ENCODE results near the gene EEF1E1.

The EEF1E1 gene

DNA sequence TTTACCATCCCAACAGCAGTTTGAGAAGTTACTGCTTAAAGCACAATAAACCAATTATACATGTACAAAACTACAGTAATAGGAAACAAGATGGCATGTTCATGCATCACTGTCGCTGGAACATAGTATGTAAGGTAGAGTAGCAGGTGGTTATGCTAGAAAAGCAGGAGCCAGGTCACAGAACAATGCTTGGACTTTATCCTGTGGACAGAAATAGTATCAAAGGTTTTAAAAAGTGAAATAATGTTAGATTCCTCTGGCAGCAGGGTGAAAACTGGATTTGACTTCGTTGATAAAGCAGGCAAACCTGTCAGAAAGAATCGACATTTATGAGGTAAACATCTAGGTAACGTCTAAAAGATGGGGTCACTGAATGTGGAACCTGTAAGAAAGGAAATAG, 40.6 kb downstream of the EEF1E1 start:
- CTCF ChIA-PET: no interaction called here
- POLR2A ChIA-PET: no interaction called here
- no peak for DNase-seq (ENCODE audit: extremely low spot score)
- TF ChIP-seq, protein P1, sequence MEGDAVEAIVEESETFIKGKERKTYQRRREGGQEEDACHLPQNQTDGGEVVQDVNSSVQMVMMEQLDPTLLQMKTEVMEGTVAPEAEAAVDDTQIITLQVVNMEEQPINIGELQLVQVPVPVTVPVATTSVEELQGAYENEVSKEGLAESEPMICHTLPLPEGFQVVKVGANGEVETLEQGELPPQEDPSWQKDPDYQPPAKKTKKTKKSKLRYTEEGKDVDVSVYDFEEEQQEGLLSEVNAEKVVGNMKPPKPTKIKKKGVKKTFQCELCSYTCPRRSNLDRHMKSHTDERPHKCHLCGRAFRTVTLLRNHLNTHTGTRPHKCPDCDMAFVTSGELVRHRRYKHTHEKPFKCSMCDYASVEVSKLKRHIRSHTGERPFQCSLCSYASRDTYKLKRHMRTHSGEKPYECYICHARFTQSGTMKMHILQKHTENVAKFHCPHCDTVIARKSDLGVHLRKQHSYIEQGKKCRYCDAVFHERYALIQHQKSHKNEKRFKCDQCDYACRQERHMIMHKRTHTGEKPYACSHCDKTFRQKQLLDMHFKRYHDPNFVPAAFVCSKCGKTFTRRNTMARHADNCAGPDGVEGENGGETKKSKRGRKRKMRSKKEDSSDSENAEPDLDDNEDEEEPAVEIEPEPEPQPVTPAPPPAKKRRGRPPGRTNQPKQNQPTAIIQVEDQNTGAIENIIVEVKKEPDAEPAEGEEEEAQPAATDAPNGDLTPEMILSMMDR (IDR thresholded peaks at IDR 0.05; ENCODE audit: control extremely low read depth, extremely low read depth, low read depth, missing control alignments): no peak

DNA sequence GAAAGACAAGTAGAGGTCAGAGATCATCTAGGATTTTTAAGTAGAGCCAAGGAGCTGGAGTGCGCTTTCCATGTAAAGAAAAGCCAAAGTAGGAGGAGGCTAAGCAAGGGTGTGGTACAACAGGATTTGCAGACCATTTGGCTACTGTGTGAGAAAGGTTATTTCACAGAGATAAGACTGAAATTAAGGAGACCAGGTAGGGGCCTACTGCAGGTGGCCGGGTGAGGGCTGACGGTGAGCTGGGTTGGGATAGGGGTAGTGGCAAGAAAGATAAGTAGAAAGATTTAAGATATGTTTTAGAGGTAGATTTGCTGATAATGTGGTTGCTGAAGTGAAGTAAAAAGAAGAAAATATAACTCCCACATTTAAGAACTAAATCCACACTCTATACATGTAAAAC, 42.0 kb downstream of the EEF1E1 start:
- TF ChIP-seq, protein P1 (IDR thresholded peaks at IDR 0.05; ENCODE audit: control extremely low read depth, extremely low read depth, low read depth, missing control alignments): no peak
- ChIA-PET CTCF (interaction anchor here (1.1 to 5.3 kb wide), 6 partner anchors 43 to 337 kb away, joined by 3 to 59 read pairs (median 5); partner anchors contain the start of gene BMP6), POLR2A (no interaction called here)
- DNase-seq (ENCODE audit: extremely low spot score): no peak

DNA sequence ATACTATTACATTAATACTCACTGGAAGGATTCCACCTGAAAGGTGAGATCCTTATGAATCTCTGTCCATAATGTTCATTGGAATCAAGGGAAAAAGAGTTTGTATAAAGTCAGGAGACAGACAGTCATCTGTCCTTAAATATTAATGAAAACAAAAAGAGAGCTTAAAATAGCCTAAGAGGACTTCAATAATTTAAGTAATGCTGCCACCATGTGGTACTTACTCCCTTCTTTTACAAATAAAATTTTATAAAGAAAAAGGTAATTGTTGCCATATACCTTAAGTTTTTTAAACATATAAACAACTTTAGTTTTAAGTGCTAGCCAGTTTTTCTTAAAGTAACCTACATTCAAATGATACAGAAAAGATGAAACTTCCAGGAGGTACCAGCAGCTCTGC, 43.2 kb downstream of the EEF1E1 start:
- ChIA-PET POLR2A (no interaction called here), CTCF (interaction anchor here (1.0 to 5.3 kb wide), 16 partner anchors 17 to 444 kb away, joined by 3 to 59 read pairs (median 4); partner anchors contain the start of genes BMP6 and EEF1E1)
- DNase-seq (ENCODE audit: extremely low spot score): no peak
- TF ChIP-seq, protein P1 (IDR thresholded peaks at IDR 0.05; ENCODE audit: control extremely low read depth, extremely low read depth, low read depth, missing control alignments): peak; percentile 14

DNA sequence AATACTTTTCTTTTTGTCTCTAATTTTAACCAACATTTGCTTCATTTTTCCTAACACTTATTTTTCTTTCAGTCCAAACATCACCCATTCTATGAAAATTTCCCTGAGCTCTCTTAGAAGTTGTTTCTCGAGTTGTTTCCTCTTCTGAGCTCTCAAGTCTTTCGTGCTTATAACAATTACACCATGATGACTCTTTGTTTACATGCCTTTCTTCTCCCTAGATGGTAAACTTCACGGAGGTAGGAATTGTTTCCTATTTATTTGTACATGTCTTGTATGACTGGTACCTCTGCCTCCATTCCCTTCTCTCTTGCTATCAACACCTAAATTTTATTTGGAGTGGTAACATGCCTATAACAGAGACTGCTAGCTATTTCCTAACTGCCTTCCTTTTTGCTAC, 44.6 kb downstream of the EEF1E1 start:
- TF ChIP-seq, protein P1 (IDR thresholded peaks at IDR 0.05; ENCODE audit: control extremely low read depth, extremely low read depth, low read depth, missing control alignments): no peak
- ChIA-PET CTCF (interaction anchor here (1.0 to 5.3 kb wide), 6 partner anchors 8 to 782 kb away, joined by 3 to 59 read pairs (median 4); partner anchors contain the start of gene BMP6), POLR2A (interaction anchor here (0.6 kb wide), 1 partner anchor 14 kb away, joined by 3 read pairs; no protein-coding TSS in a partner anchor)
- no peak for DNase-seq (ENCODE audit: extremely low spot score)

DNA sequence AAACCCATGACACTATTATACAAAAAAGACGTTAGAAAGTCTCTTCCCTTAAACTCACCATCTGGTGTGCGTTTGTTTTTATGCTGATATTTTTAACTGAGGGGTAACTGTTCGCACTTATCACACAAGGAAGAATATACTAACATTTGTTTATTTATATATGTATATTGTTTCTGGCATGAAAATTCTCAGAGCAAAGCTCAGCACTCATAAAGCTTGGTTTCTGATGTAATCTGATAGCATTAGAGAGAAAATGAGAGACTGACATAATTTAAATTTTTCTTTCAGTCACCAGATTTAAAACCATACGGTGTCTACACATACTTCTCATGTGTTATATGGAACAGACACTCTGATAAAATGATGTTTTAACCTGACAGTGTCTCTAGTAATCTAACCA, 45.1 kb downstream of the EEF1E1 start:
- ChIA-PET POLR2A (interaction anchor here (0.6 kb wide), 1 partner anchor 13 kb away, joined by 3 read pairs; no protein-coding TSS in a partner anchor), CTCF (interaction anchor here (3.2 to 5.3 kb wide), 2 partner anchors 158 to 334 kb away, joined by 15 to 59 read pairs; partner anchors contain the start of gene BMP6)
- no peak for DNase-seq (ENCODE audit: extremely low spot score)
- TF ChIP-seq, protein P1 (IDR thresholded peaks at IDR 0.05; ENCODE audit: control extremely low read depth, extremely low read depth, low read depth, missing control alignments): no peak

DNA sequence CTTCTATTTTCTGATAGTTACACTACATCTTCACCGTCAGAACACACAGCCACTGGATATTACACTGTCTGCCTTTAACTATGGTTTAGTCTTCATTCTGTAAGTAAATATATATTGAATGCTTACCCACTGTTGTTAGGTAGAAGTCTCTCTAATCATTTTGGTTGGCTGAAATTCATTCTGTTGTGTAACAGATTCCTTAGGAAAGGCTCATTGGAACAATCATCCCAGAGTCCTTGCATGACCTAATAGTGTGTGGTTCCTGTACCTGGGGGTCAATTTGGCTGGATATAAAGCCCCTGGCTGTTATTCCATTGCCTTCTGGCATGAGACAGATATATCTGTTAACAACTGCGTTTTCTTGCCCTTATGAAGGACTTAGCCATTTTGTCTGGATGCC, 48.1 kb downstream of the EEF1E1 start:
- CTCF ChIA-PET: no interaction called here
- POLR2A ChIA-PET: no interaction called here
- TF ChIP-seq, protein P1 (IDR thresholded peaks at IDR 0.05; ENCODE audit: control extremely low read depth, extremely low read depth, low read depth, missing control alignments): no peak
- no peak for DNase-seq (ENCODE audit: extremely low spot score)

Data from GM10248 (cell line).